NCI-H1694 (cell line): Measurements from ENCODE around the gene KCNMB2.

ENCODE experiments used
- DNase-seq: peaks from one replicate; lab custom pipeline; 2025; lab: John Stamatoyannopoulos, UW

KCNMB2 gene

DNA sequence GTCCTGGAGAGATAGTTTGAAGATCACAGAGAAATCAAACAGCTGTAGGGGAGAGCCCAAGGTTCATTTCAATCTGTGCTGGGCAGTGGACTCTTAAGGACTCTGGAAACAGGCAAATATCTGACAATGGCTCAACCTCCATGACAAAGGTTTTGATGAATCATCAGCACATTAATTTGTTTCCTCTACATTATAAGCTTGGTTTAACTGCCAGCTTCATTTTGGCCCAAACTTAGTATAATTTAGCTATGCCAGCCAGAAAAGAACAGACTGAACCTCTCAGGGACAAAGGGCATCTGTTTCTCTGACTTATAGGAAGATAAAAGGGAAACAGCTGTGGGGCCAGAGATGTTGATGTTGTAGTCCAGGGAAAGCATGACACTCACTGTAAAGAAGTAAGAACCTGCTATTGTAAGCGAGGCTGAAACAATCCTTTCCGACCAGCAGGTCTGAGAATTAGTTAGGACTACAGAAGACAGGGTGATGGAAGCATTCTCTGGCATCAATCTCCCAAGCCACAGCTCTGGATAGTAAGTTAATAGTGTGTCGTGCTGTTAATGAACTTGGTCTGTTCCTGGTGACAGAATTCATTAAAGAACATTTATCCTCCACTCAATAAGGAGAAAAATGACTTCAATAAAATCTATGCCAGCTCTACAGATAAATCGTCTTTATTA lies 110.1 kb downstream of the KCNMB2 start:
- peak; percentile 23 for DNase-seq

DNA sequence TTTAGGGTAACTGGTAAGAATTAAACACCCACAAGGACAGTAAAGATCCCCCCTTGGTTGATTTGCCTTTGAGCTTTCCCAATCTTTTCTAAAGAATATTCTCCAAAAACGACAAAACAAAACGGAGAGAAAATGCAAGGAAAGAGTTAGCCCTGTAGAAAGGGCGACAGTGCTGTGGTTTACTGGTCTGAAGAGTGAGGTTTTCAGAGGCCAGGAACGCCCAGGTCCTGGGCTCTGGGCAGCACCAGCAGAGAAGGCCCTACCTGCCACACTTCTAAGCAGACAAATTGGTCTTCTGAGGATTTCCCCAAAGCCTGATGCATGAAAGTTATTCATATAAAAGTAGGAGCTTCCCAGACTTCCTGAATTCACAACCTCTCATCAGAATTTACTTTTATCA lies 119.3 kb downstream of the KCNMB2 start:
- DNase-seq, result no peak

DNA sequence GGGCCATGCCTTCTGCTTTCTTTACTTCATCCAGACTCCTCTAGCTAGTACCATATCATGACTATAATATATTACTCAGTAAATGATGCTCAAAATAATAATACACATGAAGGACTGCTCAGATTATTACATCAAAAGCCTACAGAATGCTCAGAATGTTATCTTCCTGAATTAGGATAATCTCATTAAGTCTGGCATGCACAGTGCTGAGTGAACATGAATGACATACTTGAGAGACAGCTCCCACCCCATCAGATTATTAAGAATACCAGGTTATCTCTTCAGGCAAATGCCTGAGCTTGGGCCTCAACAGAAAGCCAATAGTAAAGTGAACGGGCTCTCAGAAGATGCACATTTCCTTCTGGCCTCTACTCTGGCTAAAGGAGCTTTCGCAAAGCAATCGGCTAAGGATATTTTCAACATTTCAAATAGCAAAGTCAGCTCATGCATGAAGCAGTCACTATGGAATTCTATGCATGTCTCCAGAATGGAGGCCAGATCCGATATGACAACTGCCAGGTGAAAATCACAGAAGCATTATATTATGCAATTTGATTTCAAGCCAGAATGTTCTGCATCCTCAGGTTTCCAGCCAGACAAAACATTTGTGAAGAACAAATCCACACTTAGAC lies 122.6 kb downstream of the KCNMB2 start:
- DNase-seq, result no peak

DNA sequence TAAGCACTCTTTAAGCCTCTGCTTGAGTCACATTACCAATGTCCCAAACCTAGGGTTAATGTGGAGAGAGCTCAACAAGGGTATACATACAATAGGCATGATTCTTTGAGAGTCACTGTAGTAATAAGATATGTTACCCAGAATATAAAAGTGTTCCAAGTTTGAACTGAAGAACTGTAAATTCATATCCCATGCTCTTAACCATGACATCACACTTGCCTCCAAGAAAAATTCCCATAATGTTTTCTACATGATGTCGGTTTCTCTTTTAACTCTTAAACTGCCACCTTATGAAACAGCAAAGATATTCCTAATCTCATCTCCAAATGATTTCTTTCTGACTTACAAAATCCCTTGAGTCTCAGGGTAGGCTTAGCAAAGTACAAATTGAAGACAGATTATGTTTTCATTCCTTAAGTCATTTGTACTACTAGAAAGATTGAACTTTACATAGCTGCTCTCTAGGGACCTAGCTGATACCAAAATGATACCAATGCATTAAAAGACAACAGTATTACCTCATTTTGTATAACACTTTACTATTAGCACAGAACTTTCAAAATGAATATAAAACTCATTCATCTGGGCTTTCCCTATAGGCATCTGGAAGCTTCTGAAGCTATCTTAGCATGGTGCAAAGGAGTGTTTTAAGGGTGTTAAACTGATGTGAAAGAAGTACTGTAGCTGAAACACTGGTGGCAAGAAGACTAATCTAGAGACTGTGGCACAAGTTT lies 127.1 kb downstream of the KCNMB2 start:
- no peak for DNase-seq

DNA sequence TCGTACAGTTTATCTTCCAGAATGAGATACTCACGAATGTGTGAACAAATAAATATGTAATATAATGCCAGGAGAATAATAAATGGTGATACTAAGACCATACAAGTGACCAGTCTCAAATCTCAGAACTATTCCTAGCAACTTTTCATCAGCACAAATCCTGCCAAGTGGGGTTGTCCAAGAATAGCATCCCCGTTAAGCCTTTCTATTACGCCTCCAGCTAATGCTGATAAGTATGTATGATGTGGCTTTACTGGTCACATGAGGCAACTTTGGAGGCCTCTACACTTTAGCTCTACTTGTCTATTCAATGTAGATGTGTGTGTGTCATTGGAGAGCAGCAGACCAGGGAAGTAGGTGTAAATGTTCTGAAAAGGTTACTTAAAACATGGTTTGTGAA lies 129.5 kb downstream of the KCNMB2 start:
- DNase-seq, result no peak

DNA sequence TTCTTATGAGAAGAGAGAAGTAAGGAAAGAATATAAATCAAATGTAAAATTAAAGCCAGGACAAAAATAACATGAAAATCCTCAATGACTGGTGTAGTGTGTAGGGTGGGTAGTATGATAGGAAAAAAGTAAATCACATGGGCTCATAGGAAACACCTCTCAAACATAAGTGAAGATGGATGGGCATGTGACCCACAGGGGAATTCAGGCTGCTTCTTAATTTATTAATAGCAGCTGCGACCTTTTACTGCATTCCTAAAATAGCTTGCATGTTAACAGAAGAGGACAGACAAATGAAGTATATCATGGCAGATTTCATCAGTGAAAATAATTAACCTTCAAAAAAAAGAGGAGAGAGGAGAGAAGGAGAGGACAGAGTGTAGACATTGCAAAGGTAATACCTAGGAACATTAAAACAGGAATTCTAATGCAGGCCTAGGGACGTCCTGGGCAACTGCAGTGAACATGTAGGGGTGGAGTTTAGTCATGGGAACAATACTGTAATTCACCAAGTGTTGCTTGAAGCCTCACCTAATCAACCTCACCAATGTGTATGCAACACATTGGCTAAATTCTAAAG lies 132.9 kb downstream of the KCNMB2 start:
- DNase-seq, result no peak

DNA sequence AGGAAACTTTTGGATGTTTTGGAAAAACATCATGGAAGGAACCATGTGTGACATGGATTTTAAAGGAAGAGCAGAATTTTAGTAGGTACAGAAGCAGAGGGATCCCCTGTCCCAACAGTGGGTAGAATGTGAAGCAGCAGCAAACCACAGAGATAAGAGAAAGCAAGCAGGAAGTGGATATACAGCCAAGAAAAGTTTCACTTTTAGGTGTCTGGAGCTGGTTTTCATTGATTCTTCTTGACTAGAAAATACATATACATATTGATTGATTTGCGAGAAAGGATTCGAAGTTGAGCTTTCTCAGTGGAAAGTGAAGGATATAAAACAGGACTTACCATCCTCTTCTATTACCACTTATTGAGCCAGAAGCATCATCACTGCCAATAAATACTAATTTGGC lies 133.5 kb downstream of the KCNMB2 start:
- no peak for DNase-seq

DNA sequence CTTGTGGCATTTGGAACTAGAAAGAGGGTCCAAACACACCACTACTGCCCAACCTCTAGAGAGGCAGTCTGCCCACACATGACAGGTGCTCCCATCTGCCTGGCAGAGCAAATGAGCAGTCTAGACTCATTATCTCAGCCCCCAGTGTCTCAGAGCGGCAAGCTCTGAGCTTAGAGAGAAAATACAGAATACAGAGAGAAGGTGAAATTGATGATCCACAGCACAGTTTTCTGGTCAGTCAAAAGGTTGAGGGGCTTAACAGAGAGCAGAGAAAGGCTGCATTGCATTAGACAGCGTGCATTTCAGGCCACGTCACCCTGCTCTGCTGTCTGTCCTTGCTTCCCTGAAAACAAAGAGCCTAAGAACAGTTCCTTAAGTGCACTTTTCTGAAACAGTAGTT lies 135.1 kb downstream of the KCNMB2 start:
- DNase-seq, result peak; percentile 22

DNA sequence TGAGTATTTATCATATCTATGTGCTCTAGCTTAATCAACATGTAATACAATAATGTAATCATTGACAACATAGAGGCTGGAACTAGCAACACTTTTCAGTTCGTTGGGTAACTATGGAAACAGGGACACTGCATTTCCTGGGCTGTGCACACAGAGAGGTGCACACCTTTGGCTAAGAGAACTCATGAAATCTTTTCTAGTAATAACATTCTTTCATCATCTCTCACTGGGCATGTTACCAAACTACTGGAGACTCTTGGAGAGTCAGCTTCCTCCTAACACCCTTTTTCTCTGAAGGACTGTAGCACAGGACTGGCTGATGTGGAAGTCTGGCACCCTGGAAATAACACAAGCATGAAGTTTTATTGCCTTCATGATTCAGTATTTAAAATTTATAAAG lies 135.6 kb downstream of the KCNMB2 start:
- DNase-seq, result no peak

DNA sequence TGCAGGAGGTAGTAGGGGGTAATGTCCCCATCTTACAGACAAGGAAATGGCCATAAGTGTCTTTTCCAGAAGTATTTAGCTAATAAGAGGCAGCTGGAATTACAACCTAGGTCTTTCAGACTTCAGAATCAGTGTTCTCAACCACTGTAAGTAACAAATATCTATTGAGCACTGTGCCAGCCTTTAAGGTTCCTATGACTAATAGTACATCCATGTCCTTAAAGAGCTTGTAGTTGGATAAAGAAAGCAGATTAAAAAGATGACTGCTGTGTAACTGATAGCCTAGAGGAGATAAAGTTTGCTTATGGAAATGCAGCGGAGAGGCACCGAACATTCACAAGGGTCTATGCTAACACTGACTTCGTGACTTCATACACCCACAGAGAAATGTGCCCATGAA lies 136.0 kb downstream of the KCNMB2 start:
- no peak for DNase-seq

DNA sequence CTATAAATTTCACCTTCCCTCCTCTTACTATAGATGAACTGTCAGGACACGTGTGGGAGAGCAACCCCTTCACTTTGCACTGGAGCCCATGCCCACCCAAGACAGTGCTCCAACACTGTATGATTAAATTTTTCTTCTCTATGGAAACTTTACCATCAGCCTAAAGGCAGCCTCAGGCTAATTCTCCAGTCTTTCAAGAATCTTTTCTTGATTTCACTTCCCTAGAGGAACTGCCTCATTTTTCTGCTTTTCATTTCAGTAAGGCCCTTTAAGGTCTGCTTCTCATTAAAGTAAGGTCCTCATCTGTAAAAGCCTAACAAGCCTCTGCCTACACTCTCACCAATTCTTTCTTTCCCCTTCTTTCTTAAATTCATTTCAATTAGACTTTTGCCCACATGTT lies 137.3 kb downstream of the KCNMB2 start:
- DNase-seq, result no peak

DNA sequence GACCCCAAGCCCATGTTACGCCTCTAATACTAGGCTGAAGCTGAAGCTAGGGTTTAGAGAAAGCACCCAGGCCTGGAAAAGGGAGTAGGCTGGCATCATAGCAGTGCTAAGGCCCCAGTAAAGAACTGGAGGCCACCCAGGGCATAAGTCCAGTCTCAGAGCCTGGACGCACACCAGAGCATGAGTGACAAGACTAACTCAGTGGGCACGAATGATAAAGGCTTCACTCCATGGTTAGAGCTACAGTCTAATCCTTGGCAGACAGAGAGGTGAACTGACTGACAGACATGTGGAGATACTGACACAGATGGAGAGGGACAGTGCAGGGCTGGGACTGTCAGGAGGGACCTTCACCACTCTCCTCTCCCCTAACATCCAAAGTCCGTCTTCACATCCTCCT lies 139.8 kb downstream of the KCNMB2 start:
- DNase-seq, result no peak

DNA sequence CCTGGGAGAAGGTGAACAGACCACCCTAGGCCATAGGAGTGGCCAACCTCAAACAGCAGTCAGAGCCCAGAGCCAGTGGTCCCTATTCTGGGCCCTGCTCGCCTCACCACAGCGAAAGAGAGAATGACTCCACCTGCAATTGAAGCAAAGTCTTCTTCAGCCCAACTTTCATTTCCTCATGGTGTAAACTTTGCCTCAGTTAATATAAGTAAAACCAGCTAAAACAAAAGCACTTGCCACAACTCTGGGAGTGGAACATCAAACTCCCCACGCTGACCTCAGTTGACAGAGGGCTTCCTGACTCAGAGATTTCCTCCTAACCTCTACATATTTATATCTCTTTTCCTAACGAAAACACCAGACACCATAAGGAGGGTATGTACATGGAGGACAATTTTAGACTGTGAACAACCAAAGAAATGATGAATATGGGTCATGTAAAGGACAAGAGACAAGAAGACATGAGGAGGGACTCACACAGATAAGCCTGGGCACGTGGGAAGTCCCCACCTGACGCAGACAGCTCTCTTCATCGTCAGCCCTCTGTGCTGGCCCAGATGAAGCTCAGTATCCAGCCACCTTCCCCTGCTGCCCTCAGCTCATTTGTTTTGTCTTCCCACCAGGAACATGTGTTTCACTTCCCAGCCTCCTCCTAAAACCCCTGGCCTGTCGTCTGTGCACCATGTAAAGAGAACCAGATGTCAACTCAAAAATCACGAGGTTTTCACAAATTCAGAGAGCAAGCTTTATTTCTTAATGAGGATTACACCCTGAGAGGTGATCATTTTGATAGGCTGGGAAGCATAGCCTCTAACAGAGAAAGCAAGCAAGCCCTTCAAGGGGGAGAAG lies 140.9 kb downstream of the KCNMB2 start:
- no peak for DNase-seq

DNA sequence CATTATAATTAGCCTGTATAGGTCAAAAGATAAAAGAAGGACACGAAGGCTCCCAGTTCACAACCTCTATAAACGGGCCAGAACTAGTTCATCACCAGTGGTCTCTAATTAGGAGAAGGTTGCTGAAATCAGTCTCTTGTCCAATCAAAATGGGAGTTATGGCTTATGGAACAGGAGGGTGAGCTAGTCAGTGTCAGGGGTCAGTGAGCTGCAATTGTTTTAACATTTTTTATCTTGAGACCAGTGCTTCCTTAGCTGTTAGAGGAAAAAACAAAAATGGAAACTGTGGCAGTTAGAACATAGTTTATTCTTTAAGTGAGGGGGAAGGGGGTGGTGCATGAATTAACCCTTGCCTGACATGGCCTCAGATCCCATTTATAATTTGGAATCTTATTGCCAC lies 141.7 kb downstream of the KCNMB2 start:
- no peak for DNase-seq

DNA sequence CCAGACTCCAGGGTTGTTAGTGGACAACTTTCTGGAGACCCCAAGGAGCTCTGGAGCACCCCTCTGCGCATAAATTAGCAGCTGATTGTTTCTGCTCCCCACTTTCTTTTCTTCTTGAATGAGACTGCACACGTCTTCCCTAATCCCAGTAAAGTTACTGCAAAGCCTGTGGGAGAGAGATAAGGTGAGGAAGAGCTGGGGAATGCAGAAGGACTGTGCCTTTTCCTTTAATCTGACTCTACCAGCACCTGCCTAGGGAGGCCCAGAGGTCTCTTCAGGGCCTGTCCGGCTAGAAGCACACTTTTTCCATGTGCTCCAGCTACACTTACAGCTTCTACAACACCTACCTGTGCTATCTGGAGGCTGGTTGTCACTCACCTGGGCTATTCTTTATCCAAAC lies 143.8 kb downstream of the KCNMB2 start:
- DNase-seq, result no peak

DNA sequence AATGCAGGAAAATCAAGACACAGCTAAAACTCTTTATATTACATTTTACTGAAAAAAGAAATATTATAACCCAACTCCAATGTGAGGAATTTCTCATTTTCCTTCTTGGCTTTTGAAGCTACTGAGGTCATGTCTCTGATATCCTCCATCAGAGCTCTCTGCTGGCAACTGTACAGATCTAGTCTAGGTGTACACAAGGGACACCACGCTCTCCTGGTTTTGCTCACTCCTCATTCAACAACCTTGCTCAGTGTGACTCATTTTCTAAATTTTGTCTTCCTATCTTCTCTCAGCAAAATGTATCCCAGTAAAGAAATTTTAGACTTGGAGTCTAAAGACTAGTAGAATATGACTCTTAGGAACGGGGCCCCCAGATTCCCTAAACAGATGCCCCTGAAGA lies 144.3 kb downstream of the KCNMB2 start:
- no peak for DNase-seq

DNA sequence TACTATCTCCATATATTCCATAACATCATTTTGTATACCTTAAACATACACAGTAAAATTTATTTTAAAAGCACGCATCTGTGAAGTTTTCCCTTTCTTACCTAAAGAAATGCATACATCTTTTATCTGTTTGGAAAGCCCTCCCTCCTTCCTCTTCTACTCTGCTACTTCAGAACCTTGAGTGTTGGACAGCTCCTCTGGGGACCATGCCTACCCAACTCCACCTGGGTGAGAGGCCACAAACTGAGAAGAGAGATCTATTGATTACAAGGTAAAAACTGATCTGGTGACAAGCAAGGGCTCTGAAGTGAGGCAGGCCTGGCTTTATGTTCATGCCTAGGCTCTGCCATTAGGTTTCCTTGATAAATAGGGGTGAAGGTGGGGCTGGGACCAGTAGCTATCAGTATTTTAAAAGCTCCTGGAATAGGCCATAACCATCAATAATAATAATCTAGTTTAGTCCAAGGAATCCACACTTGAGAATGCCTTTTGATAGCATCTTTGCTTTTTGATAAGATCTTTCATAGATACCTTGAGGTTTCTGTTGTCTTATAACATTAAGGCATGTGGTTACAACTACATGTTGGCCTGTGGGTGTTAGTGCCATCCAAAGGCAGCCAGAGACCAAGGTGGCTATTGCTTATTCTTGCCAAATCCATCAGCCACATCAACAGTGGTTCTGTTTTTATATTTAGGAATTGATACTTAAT lies 148.8 kb downstream of the KCNMB2 start:
- no peak for DNase-seq

DNA sequence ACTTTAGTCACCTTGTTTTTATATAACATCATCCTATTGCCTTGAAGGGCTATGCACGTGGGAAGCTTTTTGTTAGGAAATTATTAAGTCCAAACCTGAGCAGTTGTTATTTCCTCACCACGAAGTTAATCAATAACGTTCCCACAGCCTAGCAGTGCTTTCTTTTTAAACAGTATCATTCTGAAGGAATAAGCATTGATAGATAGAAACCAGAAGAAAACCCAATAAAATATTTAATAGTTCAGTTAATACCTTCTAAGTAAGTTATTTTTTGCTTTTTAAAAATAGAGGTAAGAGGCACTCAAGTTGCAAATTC lies 149.3 kb downstream of the KCNMB2 start:
- DNase-seq, result no peak

DNA sequence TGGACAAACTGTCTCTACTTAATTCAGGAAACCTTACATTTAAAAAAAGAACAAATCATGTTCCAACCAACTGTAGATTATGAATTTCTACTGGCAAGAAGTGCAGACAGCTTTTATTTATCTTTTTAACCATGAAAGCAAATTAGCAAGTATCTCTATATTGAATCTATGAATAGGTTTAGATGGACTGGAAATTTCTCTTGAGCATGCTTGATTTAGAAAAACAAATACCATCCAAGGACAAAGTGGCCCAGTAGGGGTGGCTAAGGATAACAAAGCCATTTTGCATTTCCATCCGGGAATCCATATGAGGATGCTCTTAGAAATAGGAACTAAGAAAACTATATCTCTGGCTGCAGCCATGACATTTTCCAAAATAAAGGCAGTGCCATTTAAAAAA lies 150.6 kb downstream of the KCNMB2 start:
- DNase-seq, result no peak

DNA sequence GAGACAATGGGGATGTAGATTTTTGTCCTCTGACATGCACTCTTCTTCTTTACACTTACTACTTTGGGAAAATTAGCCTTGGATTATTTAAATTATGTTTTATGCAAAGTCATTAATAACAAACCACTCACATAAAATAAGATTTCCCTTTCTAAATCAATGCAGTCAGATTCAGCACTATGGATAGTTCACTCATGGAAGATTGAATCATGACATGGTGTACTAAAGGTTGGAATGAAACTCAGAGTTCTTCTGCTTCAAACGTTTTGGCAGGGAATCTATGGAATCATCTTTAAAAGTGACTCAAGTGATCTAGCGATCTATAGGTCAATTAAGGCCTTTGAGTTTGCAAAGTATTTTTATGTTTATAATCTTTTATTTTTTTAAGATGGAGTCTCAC lies 154.3 kb downstream of the KCNMB2 start:
- no peak for DNase-seq

DNA sequence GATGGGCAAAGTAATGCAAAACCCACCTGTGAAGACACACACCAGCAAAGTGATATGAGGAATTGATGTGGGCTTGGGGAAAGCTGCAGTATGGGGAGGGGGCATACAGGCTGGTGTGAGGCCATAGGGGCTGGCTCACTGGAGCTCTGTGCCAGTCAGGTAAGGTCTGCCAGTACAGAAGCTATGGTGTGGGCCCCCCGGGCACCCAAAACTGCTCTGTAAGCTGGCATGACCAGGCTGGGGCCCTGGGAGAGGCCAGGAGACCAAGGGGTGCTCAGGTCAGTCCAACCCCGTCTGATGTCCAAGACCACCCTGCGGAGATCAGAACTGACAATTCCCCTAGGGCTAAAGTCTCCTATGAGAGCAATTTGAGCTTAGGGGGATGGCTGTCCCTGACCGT lies 163.1 kb downstream of the KCNMB2 start:
- DNase-seq, result no peak

DNA sequence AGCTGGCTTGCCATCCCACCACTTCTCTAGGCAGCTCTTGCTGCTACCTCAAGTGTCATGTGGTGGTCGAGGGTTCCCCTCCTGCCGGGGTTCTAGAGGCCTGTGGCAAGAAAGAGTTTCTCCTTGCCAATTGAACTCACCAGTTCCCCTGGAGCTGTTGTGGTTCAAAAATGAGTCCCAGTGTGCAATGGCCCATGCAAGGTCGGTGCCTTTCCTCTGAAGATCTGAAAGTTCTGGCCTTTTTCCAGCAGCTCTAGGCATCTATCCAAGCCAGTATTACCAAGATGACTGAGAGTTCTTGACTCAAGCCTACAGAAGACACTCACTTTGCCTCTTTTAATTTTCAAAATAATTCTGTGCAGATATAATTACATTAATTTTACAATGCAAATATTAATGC lies 163.6 kb downstream of the KCNMB2 start:
- no peak for DNase-seq
